Spinal cord (tissue), 10 donors: ENCODE data around the gene KRT2. TPM values are rescaled to one million over a fixed set of nuclear protein-coding genes. Genes with fewer than 3 reads are reported as not detected.

ENCODE experiments used
- DNase-seq, 6 donors: peaks; one replicate each; pipeline versions ENCODE4 v3.0.0 to v3.0.0-alpha.2; 2013 to 2015; ENCODE audit warnings: low spot score in 6 of 6, low read depth in 4 of 6
- H3K27ac ChIP-seq: one replicate; pipeline ENCODE4 v1.5.1; 2013; ENCODE audit warnings: low read depth, low read length, control low read depth
- H3K27me3 ChIP-seq: one replicate; pipeline ENCODE4 v1.6.1; 2013; ENCODE audit warnings: low read length; ENCODE audit not compliant: control insufficient read depth, insufficient read depth
- H3K36me3 ChIP-seq: one replicate; pipeline ENCODE4 v1.6.1; 2013; ENCODE audit warnings: low read length; ENCODE audit not compliant: control insufficient read depth, insufficient read depth
- H3K4me1 ChIP-seq: one replicate; pipeline ENCODE4 v1.6.1; 2013; ENCODE audit warnings: low read length; ENCODE audit not compliant: control insufficient read depth, insufficient read depth
- H3K4me3 ChIP-seq: one replicate; pipeline ENCODE4 v1.5.1; 2013; ENCODE audit warnings: low read depth, low read length, control low read depth
- H3K9me3 ChIP-seq: one replicate; pipeline ENCODE4 v1.6.1; 2013; ENCODE audit warnings: low read length; ENCODE audit not compliant: control insufficient read depth, insufficient read depth
- WGBS: methylation state at CpG from one replicate; pipeline ENCODE4 v1.1.5; 2013; ENCODE audit warnings: missing lambda C conversion rate; ENCODE audit not compliant: insufficient coverage; 5-methylcytosine and 5-hydroxymethylcytosine counted together
- polyA plus RNA-seq, 2 donors: library from polyadenylated mRNA; unstranded; fragments of 120-200 nt; gene quantifications; one replicate each; pipeline ENCODE4 v1.2.1, GENCODE V29; 2013; ENCODE audit not compliant: insufficient read length in 2 of 2
- total RNA-seq, 2 donors: library from RNA; depleted of rRNA in 1 of 2; stranded (reverse); fragments of 120-200 nt in 1 of 2; fragments of >200 nt in 1 of 2; gene quantifications; one replicate each; pipeline versions ENCODE4 v1.2.3 to v1.2.4, GENCODE V29; 2013 to 2014
- donor health status: healthy.

KRT2 gene
- total and polyA plus RNA-seq, 4 donors = 0.18 to 0.30 (median 0.25) TPM; not detected in 1

- Histone ChIP-seq H3K9me3 (no peaks in the 10 kb centered on the region), H3K27me3 (peaks cover 39% of the 10 kb centered on the region), H3K4me3 (no peak overlapping the region), H3K36me3 (no peaks in the 10 kb centered on the region), H3K4me1 (peaks cover 3% of the 10 kb centered on the region), H3K27ac (no peak overlapping the region)
- 91% methylated on average over 5 of the region's 5 CpGs for WGBS
- no peak for DNase-seq
These were observed 53.0 kb downstream of the KRT2 start for GRCh38 chr12:52598966-52599365.

Other genes starting within 250 kb of the KRT2 start
- gene KRT82, start 245.9 kb downstream of the KRT2 start, total RNA-seq = not detected
- not detected for gene KRT82, start 245.9 kb downstream of the KRT2 start, polyA plus RNA-seq
- gene KRT75, start 217.8 kb downstream of the KRT2 start, total RNA-seq = under 1 TPM in 1 of 2 donors, not detected in 1; 0.06 TPM
- gene KRT75, start 217.8 kb downstream of the KRT2 start, polyA plus RNA-seq = under 1 TPM in 1 of 2 donors, not detected in 1; 0.12 TPM
- not detected for gene KRT6B, start 200.1 kb downstream of the KRT2 start, total RNA-seq
- gene KRT6B, start 200.1 kb downstream of the KRT2 start, polyA plus RNA-seq = not detected
- not detected for gene KRT6C, start 178.4 kb downstream of the KRT2 start, total RNA-seq
- gene KRT6C, start 178.4 kb downstream of the KRT2 start, polyA plus RNA-seq = not detected
- gene KRT6A, start 159.0 kb downstream of the KRT2 start, total RNA-seq = not detected
- gene KRT6A, start 159.0 kb downstream of the KRT2 start, polyA plus RNA-seq = not detected
- under 1 TPM in 1 of 2 donors, not detected in 1; 0.99 TPM for gene KRT5, start 131.8 kb downstream of the KRT2 start, total RNA-seq
- gene KRT5, start 131.8 kb downstream of the KRT2 start, polyA plus RNA-seq = under 1 TPM; 0.27 to 0.68 TPM
- gene KRT71, start 99.1 kb downstream of the KRT2 start, total RNA-seq = under 1 TPM in 1 of 2 donors, not detected in 1; 0.06 TPM
- under 1 TPM; 0.33 to 0.35 TPM for gene KRT71, start 99.1 kb downstream of the KRT2 start, polyA plus RNA-seq
- gene KRT74, start 78.4 kb downstream of the KRT2 start, total RNA-seq = under 1 TPM in 1 of 2 donors, not detected in 1; 0.10 TPM
- gene KRT74, start 78.4 kb downstream of the KRT2 start, polyA plus RNA-seq = under 1 TPM in 1 of 2 donors, not detected in 1; 0.20 TPM
- under 1 TPM; 0.10 to 0.11 TPM for gene KRT72, start 50.7 kb downstream of the KRT2 start, total RNA-seq
- under 1 TPM; 0.29 to 0.51 TPM for gene KRT72, start 50.7 kb downstream of the KRT2 start, polyA plus RNA-seq
- gene KRT73, start 33.7 kb downstream of the KRT2 start, total RNA-seq = under 1 TPM in 1 of 2 donors, not detected in 1; 0.10 TPM
- gene KRT73, start 33.7 kb downstream of the KRT2 start, polyA plus RNA-seq = under 1 TPM in 1 of 2 donors, not detected in 1; 0.33 TPM
- 1 to 10 TPM in 1 of 2 donors, under 1 TPM in 1; 0.44 to 2.1 TPM for gene KRT1, start 28.2 kb upstream of the KRT2 start, total RNA-seq
- under 1 TPM; 0.17 to 0.51 TPM for gene KRT1, start 28.2 kb upstream of the KRT2 start, polyA plus RNA-seq
- under 1 TPM; 0.06 to 0.10 TPM for gene KRT77, start 51.3 kb upstream of the KRT2 start, total RNA-seq
- 1 to 10 TPM in 1 of 2 donors, under 1 TPM in 1; 0.29 to 2.2 TPM for gene KRT77, start 51.3 kb upstream of the KRT2 start, polyA plus RNA-seq
- gene KRT76, start 125.1 kb upstream of the KRT2 start, total RNA-seq = not detected
- gene KRT76, start 125.1 kb upstream of the KRT2 start, polyA plus RNA-seq = not detected
- under 1 TPM in 1 of 2 donors, not detected in 1; 0.10 TPM for gene KRT3, start 143.9 kb upstream of the KRT2 start, total RNA-seq
- under 1 TPM in 1 of 2 donors, not detected in 1; 0.21 TPM for gene KRT3, start 143.9 kb upstream of the KRT2 start, polyA plus RNA-seq
- gene KRT4, start 161.9 kb upstream of the KRT2 start, total RNA-seq = under 1 TPM in 1 of 2 donors, not detected in 1; 0.11 TPM
- gene KRT4, start 161.9 kb upstream of the KRT2 start, polyA plus RNA-seq = under 1 TPM; 0.14 to 0.20 TPM
- under 1 TPM; 0.10 to 0.28 TPM for gene KRT79, start 182.1 kb upstream of the KRT2 start, total RNA-seq
- 1 to 10 TPM; 1.4 TPM for gene KRT79, start 182.1 kb upstream of the KRT2 start, polyA plus RNA-seq
- under 1 TPM in 1 of 2 donors, not detected in 1; 0.11 TPM for gene KRT78, start 196.8 kb upstream of the KRT2 start, total RNA-seq
- not detected for gene KRT78, start 196.8 kb upstream of the KRT2 start, polyA plus RNA-seq